Liver (tissue), 9 donors: ENCODE data around the gene DFFB. TPM values are rescaled to one million over a fixed set of nuclear protein-coding genes. Genes with fewer than 3 reads are reported as not detected.

ENCODE experiments used
- DNase-seq: peaks from one replicate; pipeline ENCODE4 v3.0.0-alpha.2; 2017; ENCODE audit warnings: low spot score
- H3K27ac ChIP-seq, 2 donors: one replicate each; pipeline ENCODE4 v1.7.0; 2013; ENCODE audit warnings: inconsistent platforms in 2 of 2, low read length in 2 of 2, control low read depth in 1 of 2, low read depth in 1 of 2, mild to moderate bottlenecking in 1 of 2
- H3K27me3 ChIP-seq, 4 donors: one replicate each; pipeline versions ENCODE4 v1.6.1 to v1.7.0; 2013; ENCODE audit warnings: low read length in 3 of 4, inconsistent platforms in 1 of 4, mild to moderate bottlenecking in 1 of 4, moderate library complexity in 1 of 4; ENCODE audit not compliant: control insufficient read depth in 4 of 4, insufficient read depth in 4 of 4
- H3K36me3 ChIP-seq, 4 donors: one replicate each; pipeline versions ENCODE4 v1.6.1 to v1.7.0; 2013; ENCODE audit warnings: low read length in 3 of 4, mild to moderate bottlenecking in 3 of 4, low read depth in 1 of 4, moderate library complexity in 1 of 4; ENCODE audit not compliant: control insufficient read depth in 4 of 4, insufficient read depth in 3 of 4
- H3K4me1 ChIP-seq, 4 donors: one replicate each; pipeline versions ENCODE4 v1.6.1 to v1.7.0; 2013; ENCODE audit warnings: low read length in 3 of 4, mild to moderate bottlenecking in 3 of 4, moderate library complexity in 1 of 4; ENCODE audit not compliant: control insufficient read depth in 4 of 4, insufficient read depth in 4 of 4
- H3K4me3 ChIP-seq, 3 donors: one replicate each; pipeline versions ENCODE4 v1.6.1 to v1.7.0; 2013; ENCODE audit warnings: low read length in 3 of 3, control low read depth in 1 of 3, low read depth in 1 of 3, mild to moderate bottlenecking in 1 of 3
- H3K9ac ChIP-seq, 2 donors: one replicate each; pipeline ENCODE4 v1.7.0; 2013; ENCODE audit warnings: low read length in 2 of 2, mild to moderate bottlenecking in 2 of 2, moderate library complexity in 2 of 2, control low read depth in 1 of 2, low read depth in 1 of 2
- H3K9me3 ChIP-seq, 4 donors: one replicate each; pipeline versions ENCODE4 v1.6.1 to v1.7.0; 2013; ENCODE audit warnings: low read length in 3 of 4; ENCODE audit not compliant: control insufficient read depth in 4 of 4
- ATF3 ChIP-seq: IDR thresholded peaks from 2 replicates; pipeline ENCODE4 v1.6.1; 2016; ENCODE audit warnings: antibody characterized with exemption
- CTCF ChIP-seq: fragments of 150-350 bp; IDR thresholded peaks from 2 replicates; pipeline ENCODE4 v1.5.1; 2017; ENCODE audit warnings: improper control_type of control experiment, low read depth, low read length; ENCODE audit not compliant: missing input control
- EGR1 ChIP-seq, 2 donors: IDR thresholded peaks; 2 replicates each; pipeline ENCODE4 v1.6.1; 2016 to 2018; ENCODE audit warnings: antibody characterized with exemption in 2 of 2, low read depth in 2 of 2
- GABPA ChIP-seq, 2 donors: IDR thresholded peaks in 1 of 2; conservative IDR thresholded peaks in 1 of 2; 2 replicates each; pipeline ENCODE4 v1.6.1; 2016; ENCODE audit warnings: antibody characterized with exemption in 2 of 2, mild to moderate bottlenecking in 1 of 2, moderate library complexity in 1 of 2
- HNF4A ChIP-seq, 2 donors: conservative IDR thresholded peaks; 2 replicates each; pipeline ENCODE4 v1.6.1; 2016; ENCODE audit warnings: antibody characterized with exemption in 2 of 2, mild to moderate bottlenecking in 2 of 2
- JUND ChIP-seq, 2 donors: IDR thresholded peaks; 2 replicates each; pipeline ENCODE4 v1.6.1; 2016; ENCODE audit warnings: antibody characterized with exemption in 2 of 2
- NR2F2 ChIP-seq: IDR thresholded peaks from 2 replicates; pipeline ENCODE4 v1.6.1; 2016; ENCODE audit warnings: antibody characterized with exemption
- REST ChIP-seq: IDR thresholded peaks from 2 replicates; pipeline ENCODE4 v1.6.1; 2016; ENCODE audit warnings: antibody characterized with exemption, mild to moderate bottlenecking
- RXRA ChIP-seq, 2 donors: IDR thresholded peaks; 2 replicates each; pipeline ENCODE4 v1.6.1; 2017 to 2018; ENCODE audit warnings: antibody characterized with exemption in 2 of 2, mild to moderate bottlenecking in 1 of 2
- TAF1 ChIP-seq: conservative IDR thresholded peaks from 2 replicates; pipeline ENCODE4 v1.6.1; 2016; ENCODE audit warnings: antibody characterized with exemption, mild to moderate bottlenecking
- ZBTB33 ChIP-seq: IDR thresholded peaks from 2 replicates; pipeline ENCODE4 v1.6.1; 2016; ENCODE audit warnings: antibody characterized with exemption
- WGBS: extraction: QIAGEN DNeasy Blood & Tissue Kit; methylation state at CpG from one replicate; pipeline ENCODE4 v1.1.7; 2013; 5-methylcytosine and 5-hydroxymethylcytosine counted together
- polyA plus RNA-seq, 2 donors: library from polyadenylated mRNA; stranded (reverse) in 1 of 2; unstranded in 1 of 2; fragments of 200-250 nt in 1 of 2; fragments of >200 nt in 1 of 2; fragmentation: Nextera tagmentation in 1 of 2; extraction: Ambion mirVana in 1 of 2; gene quantifications; one replicate each; pipeline versions ENCODE4 v1.2.1 to v1.2.3, GENCODE V29; 2013 to 2015
- total RNA-seq, 2 donors: library from RNA; depleted of rRNA; stranded (reverse); fragments of >200 nt; gene quantifications; one replicate each; pipeline ENCODE4 v1.2.3, GENCODE V29; 2014
- donor health status: healthy.
- donor health status: healthy.
- donor health status: healthy.
- donor health status: healthy.
- donor health status: healthy.

DFFB gene
- total and polyA plus RNA-seq, 4 donors: 0.92 to 6.1 (median 2.9) TPM

- 94% methylated on average over 15 of the region's 15 CpGs for WGBS
- Histone ChIP-seq H3K4me3 (no peak overlapping the region), H3K9ac (no peak overlapping the region), H3K27ac (no peak overlapping the region), H3K9me3 (no peaks in the 10 kb centered on the region), H3K27me3 (no peaks in the 10 kb centered on the region), H3K36me3 (peaks cover 6 to 90% (median 48%) of the 10 kb centered on the region in 4 donors), H3K4me1 (no peaks in the 10 kb centered on the region)
- TF ChIP-seq JUND (IDR thresholded peaks at IDR 0.05): no peak
- no peak for TF ChIP-seq HNF4A (conservative IDR thresholded peaks at IDR 0.05)
- no peak for TF ChIP-seq REST
- TF ChIP-seq ZBTB33: no peak
- TF ChIP-seq CTCF: no peak
- TF ChIP-seq ATF3: no peak
- TF ChIP-seq GABPA (IDR thresholded peaks at IDR 0.05 in 1 of 2, conservative IDR thresholded peaks at IDR 0.05 in 1 of 2): no peak
- no peak for TF ChIP-seq RXRA (IDR thresholded peaks at IDR 0.05)
- no peak for DNase-seq
Observed at GRCh38 chr1:3825356-3825755, 31.9 kb upstream of the DFFB start.

- Histone ChIP-seq H3K36me3 (peaks cover 13 to 82% (median 48%) of the 10 kb centered on the region in 4 donors), H3K4me3 (no peak overlapping the region), H3K27ac (no peak overlapping the region), H3K9ac (no peak overlapping the region), H3K27me3 (no peaks in the 10 kb centered on the region), H3K4me1 (no peaks in the 10 kb centered on the region), H3K9me3 (no peaks in the 10 kb centered on the region)
- DNase-seq: no peak
- 93% methylated on average over 14 of the region's 14 CpGs for WGBS
- TF ChIP-seq EGR1 (IDR thresholded peaks at IDR 0.05; ENCODE audit: low read depth in 2 of 2): no peak
- no peak for TF ChIP-seq TAF1
- TF ChIP-seq NR2F2: no peak
Observed at GRCh38 chr1:3827813-3828307, 29.4 kb upstream of the DFFB start.
